Esophagus squamous epithelium (tissue), 5 donors: ENCODE results near the gene SHISAL1. TPM values are rescaled to one million over a fixed set of nuclear protein-coding genes. Genes with fewer than 3 reads are reported as not detected.

Experiments used
- DNase-seq: peaks from one replicate; lab custom pipeline; 2025; lab: John Stamatoyannopoulos, UW
- H3K27ac ChIP-seq, 4 donors: fragments of 200-600 bp; sonication (generic); one replicate each; pipeline ENCODE4 v1.5.1; 2016 to 2019; ENCODE audit warnings: mild to moderate bottlenecking in 1 of 4
- H3K27me3 ChIP-seq, 4 donors: fragments of 200-600 bp; sonication (generic); 1 replicate in 3 of 4; 2 replicates in 1 of 4; pipeline versions ENCODE4 v1.5.1 to v1.6.0; 2017 to 2021; ENCODE audit warnings: antibody characterized with exemption in 1 of 4
- H3K36me3 ChIP-seq, 3 donors: fragments of 200-600 bp; sonication (generic); one replicate each; pipeline ENCODE4 v1.5.1; 2016 to 2019
- H3K4me1 ChIP-seq, 3 donors: fragments of 200-600 bp; sonication (generic); one replicate each; pipeline ENCODE4 v1.5.1; 2017 to 2019
- H3K4me3 ChIP-seq, 4 donors: fragments of 200-600 bp; sonication (generic); 1 replicate in 3 of 4; 2 replicates in 1 of 4; pipeline ENCODE4 v1.5.1; 2016 to 2019; ENCODE audit warnings: mild to moderate bottlenecking in 2 of 4, moderate library complexity in 1 of 4
- H3K9me3 ChIP-seq, 3 donors: fragments of 200-600 bp; sonication (generic); one replicate each; pipeline ENCODE4 v1.5.1; 2016 to 2019
- CTCF ChIP-seq, 6 experiments: fragments of 450-650 bp in 4 of 6; fragments of 200-600 bp in 2 of 6; sonication (generic) in 2 of 6; IDR thresholded peaks; one replicate each; pipeline ENCODE4 v1.5.1; 2016 to 2019; ENCODE audit warnings: antibody characterized with exemption in 6 of 6, mild to moderate bottlenecking in 4 of 6, moderate library complexity in 4 of 6
- POLR2A ChIP-seq, 4 donors: fragments of 450-650 bp; IDR thresholded peaks; one replicate each; pipeline ENCODE4 v1.6.1; 2017; ENCODE audit warnings: antibody characterized with exemption in 4 of 4, mild to moderate bottlenecking in 4 of 4, moderate library complexity in 3 of 4
- WGBS, 2 donors: methylation state at CpG; one replicate each; pipeline ENCODE4 v1.1.5; 2018; 5-methylcytosine and 5-hydroxymethylcytosine counted together
- intact Hi-C: fragments of 100-400 bp; cut with DNase I; formaldehyde crosslinking; loops from one replicate; pipeline ENCODE4 v1.15.0; 2022
- total RNA-seq, 4 donors: library from RNA; depleted of rRNA; stranded (reverse); fragments of >200 nt; gene quantifications; one replicate each; pipeline ENCODE4 v1.1.0, GENCODE V29; 2016
- donor health status: DM: yes; HTN: yes; CAD: no.

Gene SHISAL1
- total RNA-seq, 4 donors from 2014 or later = 0.08 to 1.3 (median 0.31) TPM

GRCh38 chr22:44199164-44199563 lies 113.6 kb downstream of the SHISAL1 start:
- no peak for DNase-seq
- Histone ChIP-seq H3K4me3 (no peak overlapping the region), H3K36me3 (no peaks in the 10 kb centered on the region), H3K27ac (no peak overlapping the region), H3K27me3 (peaks cover 0 to 68% (median 0%) of the 10 kb centered on the region in 4 donors), H3K9me3 (no peaks in the 10 kb centered on the region), H3K4me1 (peaks cover 0 to 4% (median 0%) of the 10 kb centered on the region in 3 donors)
- WGBS, 2 donors = 73 to 79% methylated on average over 2 of the region's 2 CpGs
- TF ChIP-seq POLR2A (IDR thresholded peaks at IDR 0.05) (no peak), CTCF (IDR thresholded peaks at IDR 0.05) (no peak)
- intact Hi-C loops = no loop called here

DNA sequence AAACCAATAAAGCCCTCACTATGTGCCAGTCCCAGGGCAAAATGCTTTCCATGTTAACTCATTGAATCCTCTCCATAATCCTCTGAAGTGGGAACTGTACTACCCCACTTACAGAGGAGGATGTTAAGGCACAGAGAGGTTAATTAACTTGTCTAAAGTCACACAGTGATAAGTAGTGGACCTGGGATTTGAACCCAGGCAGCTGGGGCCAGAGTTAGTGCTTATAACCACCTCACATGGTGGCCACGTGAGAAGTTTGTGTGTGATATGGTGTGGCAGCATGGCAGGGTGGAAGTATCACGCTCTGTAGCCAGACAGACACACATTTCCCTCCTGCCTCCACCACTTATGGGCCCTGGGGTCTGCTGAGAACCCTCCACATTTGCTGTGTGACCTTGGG lies 115.5 kb downstream of the SHISAL1 start:
- no peak for DNase-seq
- 85 to 93% methylated on average over 2 of the region's 2 CpGs for WGBS, 2 donors
- no peak overlapping the region for H3K4me3 ChIP-seq
- H3K36me3 ChIP-seq = no peaks in the 10 kb centered on the region
- TF ChIP-seq CTCF (IDR thresholded peaks at IDR 0.05) (no peak), POLR2A (IDR thresholded peaks at IDR 0.05) (no peak)
- peaks cover 0 to 71% (median 0%) of the 10 kb centered on the region in 4 donors for H3K27me3 ChIP-seq
- H3K4me1 ChIP-seq = peaks cover 0 to 22% (median 10%) of the 10 kb centered on the region in 3 donors
- no peak overlapping the region for H3K27ac ChIP-seq
- intact Hi-C loops = no loop called here
- H3K9me3 ChIP-seq = no peaks in the 10 kb centered on the region

GRCh38 chr22:44196731-44197131 lies 116.0 kb downstream of the SHISAL1 start:
- H3K4me3 ChIP-seq = no peak overlapping the region
- no peak for TF ChIP-seq POLR2A (IDR thresholded peaks at IDR 0.05)
- no peak for TF ChIP-seq CTCF (IDR thresholded peaks at IDR 0.05)
- DNase-seq = no peak
- no peaks in the 10 kb centered on the region for H3K36me3 ChIP-seq
- H3K27ac ChIP-seq = no peak overlapping the region
- H3K27me3 ChIP-seq = peaks cover 0 to 67% (median 0%) of the 10 kb centered on the region in 4 donors
- H3K9me3 ChIP-seq = no peaks in the 10 kb centered on the region
- peaks cover 0 to 18% (median 10%) of the 10 kb centered on the region in 3 donors for H3K4me1 ChIP-seq
- intact Hi-C loops = no loop called here
- 71 to 87% methylated on average over 3 to 6 of the region's 10 CpGs for WGBS, 2 donors

DNA sequence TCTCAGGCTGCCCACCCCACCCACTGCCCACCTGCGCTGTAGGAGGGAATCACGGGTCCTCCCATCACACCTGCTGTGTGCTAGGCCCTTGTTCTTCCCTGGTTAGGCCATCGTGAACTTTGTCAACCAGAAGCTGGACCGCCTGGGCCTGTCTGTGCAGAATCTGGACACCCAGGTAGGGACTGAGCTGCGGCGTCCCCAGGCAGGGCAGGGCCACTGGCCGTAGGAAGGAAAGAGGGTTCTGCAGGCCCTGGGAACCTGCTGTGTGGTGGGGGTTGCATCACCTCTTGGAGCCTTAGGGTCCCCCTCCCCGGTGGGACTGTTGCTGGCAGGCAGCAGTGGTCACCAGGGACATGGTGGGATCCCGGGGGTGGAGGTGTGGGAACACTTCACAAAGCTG lies 116.5 kb downstream of the SHISAL1 start:
- Histone ChIP-seq H3K27ac (no peak overlapping the region), H3K4me1 (peaks cover 0 to 18% (median 10%) of the 10 kb centered on the region in 3 donors), H3K36me3 (no peaks in the 10 kb centered on the region), H3K27me3 (peaks cover 0 to 62% (median 0%) of the 10 kb centered on the region in 4 donors), H3K9me3 (no peaks in the 10 kb centered on the region), H3K4me3 (no peak overlapping the region)
- intact Hi-C loops = no loop called here
- no peak for DNase-seq
- 41 to 55% methylated on average over 3 of the region's 9 CpGs for WGBS, 2 donors
- TF ChIP-seq CTCF (IDR thresholded peaks at IDR 0.05) = no peak
- no peak for TF ChIP-seq POLR2A (IDR thresholded peaks at IDR 0.05)

DNA sequence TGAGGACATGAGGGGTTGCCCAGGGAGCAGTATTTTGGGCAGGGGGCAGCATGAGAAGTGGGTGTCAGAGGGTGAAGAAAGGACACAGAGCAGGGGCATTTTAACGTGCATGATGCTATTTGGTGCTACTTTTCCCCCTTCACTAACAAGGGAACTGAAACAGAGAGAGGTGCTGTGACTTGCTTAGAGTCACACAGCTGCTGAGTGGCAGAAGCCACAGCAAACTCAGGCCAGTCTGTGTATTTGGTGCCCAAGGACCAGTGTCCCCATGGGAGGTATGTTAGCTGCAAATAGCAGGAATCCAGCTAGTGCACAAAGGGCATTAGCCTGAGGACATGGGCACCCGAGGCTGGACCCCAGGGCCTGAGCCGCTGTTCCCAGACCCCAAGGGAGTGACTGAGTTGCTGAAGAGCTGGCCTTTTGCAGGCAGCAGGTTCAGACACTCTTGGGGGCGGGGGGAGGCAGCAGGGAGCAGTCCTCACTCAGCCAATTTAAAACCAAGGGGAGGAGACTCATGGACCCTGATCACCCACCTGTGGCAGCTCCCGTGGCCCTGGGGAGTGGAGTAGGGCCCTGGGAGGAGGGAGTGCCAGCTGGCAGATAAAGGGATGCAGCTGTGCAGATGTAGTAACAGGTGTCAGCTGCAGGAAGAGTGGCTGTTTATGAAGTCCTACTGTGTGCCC lies 117.4 kb downstream of the SHISAL1 start:
- Histone ChIP-seq H3K36me3 (no peaks in the 10 kb centered on the region), H3K4me1 (peaks cover 0 to 25% (median 10%) of the 10 kb centered on the region in 3 donors), H3K9me3 (no peaks in the 10 kb centered on the region), H3K4me3 (no peak overlapping the region), H3K27me3 (peaks cover 0 to 61% (median 0%) of the 10 kb centered on the region in 4 donors), H3K27ac (no peak overlapping the region)
- intact Hi-C loops = no loop called here
- DNase-seq = no peak
- TF ChIP-seq POLR2A (IDR thresholded peaks at IDR 0.05) (no peak), CTCF (IDR thresholded peaks at IDR 0.05) (no peak)
- 23 to 48% methylated on average over 1 to 4 of the region's 5 CpGs for WGBS, 2 donors
